GM18507 (cell line): Measurements from ENCODE around the gene STRN3.
"Not testable (repeated sequence)": the region's sequence is repeated elsewhere in the genome, so short reads cannot be mapped to it uniquely, and the experiment has no call there.

Experiments used
- DNase-seq: peaks from one replicate; pipeline ENCODE4 v3.0.0; 2011; ENCODE audit warnings: low read depth; ENCODE audit not compliant: insufficient read length; ENCODE audit errors: extremely low spot score
- FAIRE-seq: peaks from 2 replicates; lab custom pipeline; 2011; peaks lifted over from hg19 to GRCh38; lab: Jason Lieb, UNC

The STRN3 gene

DNA sequence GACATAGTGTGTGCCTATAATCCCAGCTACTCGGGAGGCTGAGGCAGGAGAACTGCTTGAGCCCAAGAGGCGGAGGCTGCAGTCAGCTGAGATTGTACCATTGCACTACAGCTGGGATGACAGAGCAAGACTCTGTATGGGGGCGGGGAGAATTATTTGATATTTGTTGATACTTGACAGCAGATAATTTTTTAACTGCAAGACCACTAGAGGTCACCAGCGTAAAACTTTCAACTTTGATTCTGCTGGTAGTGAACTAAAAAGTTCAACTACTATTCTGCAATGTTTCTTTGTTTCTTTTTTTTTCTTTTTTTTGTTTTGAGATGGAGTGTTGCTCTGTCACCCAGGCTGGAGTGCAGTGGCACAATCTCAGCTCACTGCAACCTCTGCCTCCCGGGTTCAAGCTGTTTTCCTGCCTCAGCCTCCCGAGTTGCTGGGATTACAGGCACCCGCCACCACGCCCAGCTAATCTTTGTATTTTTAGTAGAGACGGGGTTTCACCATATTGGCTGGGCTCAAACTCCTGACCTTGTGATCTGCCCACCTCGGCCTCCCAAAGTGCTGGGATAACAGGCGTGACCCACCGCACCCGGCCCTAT lies 46.0 kb downstream of the STRN3 start:
- peak; percentile 78 for FAIRE-seq
- not testable (repeated sequence) for DNase-seq

DNA sequence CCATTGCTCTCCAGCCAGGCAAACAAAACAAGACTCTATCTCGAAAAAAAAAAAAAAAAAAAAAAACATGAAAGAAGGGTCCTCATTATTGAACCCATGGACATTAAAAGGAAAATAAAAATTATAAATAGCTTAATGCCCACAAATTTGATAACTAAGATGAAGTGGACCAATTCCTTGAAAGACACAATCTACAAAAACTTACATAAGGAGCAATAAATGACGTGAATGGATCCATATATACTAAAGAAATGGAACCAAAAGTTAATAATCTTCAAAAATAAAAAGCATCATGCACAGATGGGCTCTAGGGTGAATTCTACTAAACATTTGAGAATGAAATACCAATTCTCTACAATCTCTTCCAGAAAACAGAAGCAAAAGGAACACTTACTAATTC lies 48.4 kb downstream of the STRN3 start:
- DNase-seq = no peak
- FAIRE-seq = no peak

DNA sequence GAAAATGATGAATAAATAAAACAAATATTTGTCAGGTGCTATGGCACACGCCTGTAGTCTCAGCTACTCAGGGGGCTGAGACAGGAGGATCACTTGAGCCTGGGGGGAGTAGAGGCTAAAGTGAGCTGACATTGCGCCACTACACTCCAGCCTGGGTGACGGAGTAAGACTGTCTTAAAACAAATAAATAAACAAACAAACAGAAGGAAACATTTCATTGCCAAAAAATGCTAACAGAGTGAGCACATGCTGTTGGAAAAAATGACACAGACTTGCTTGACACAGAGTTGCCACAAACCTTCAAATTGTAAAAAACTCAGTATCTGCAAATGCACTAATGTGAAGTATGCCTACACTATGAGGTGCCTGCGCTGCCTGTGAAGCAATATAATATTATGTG lies 51.6 kb downstream of the STRN3 start:
- FAIRE-seq (no peak), DNase-seq (no peak)

DNA sequence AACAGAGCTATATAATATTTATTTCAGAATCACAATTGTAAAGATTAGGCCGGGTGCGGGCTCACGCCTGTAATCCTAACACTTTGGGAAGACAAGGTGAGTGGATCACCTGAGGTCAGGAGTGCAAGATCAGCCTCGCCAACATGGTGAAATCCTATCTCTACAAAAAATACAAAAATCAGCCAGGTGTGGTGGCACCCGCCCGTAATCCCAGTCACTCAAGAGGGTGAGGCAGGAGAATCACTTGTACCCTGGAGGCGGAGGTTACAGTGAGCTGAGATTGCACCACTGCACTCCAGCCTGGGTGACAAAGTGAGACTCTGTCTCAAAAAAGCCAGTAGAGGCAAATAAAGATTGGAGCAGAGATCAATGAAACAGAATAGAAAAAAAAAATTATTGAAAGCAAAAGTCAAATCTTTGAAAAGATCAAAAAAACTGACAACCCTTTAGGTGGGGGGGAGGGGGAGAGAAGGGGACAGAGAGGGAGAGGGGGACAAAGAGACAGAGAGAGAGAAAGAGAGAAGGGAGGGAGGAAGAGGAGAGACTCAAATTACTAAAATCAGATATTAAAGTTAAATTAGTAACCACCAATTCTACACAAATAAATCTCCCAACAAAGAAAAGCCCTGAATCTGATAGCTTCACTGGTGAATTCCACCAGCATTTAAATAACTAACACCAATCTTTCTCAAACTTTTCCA lies 53.1 kb downstream of the STRN3 start:
- FAIRE-seq = no peak
- no peak for DNase-seq

DNA sequence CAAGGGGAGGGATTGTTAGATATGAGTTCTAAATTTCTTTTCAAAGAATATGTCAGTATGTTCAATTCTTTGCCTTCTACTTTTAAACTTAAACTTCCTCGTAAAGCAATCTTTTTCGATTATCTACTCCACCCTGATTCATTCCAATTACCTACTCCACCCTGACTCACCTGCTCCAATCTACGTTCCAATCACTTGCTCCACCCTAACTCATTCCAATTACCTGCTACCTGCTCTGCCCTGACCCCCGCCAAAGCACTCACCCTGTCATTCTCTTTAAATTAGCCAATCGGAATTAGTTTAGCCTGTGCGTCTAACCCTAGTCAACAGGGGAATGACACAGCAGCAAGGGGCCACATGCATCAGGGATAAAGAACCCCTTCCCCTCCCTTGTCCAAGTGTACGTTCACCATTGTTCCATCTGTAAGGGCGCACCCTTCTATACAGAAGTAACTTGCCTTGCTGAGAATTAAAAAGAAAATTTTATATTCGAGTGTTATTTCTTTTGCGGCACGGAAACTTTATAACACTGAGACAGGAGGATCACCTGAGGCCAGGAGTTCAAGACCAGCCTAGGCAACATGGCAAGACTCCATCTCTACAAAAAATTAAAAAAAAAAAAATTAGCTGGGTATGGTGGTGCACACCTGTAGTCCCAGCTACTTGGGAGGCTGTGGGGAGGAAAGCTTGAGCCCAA lies 54.0 kb downstream of the STRN3 start:
- not testable (repeated sequence) for DNase-seq, FAIRE-seq

DNA sequence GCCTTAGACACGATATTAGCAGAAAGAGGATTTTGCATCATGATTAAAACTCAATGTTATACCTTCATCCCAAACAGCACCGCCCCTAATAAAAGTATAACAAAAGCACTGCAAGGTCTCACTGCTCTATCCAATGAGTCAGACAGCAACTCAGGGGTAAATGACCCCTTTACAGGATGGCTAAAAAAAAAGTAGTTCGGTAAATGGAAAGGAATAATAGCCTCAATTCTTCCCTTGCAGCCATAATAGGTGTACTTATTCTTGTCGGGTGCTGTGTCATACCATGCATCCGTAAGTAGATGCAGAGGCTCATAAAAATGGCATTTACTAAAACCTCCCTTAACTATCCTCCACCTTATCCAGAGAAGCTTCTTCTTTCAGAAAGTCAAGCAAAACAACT lies 54.6 kb downstream of the STRN3 start:
- FAIRE-seq = no peak
- no peak for DNase-seq

DNA sequence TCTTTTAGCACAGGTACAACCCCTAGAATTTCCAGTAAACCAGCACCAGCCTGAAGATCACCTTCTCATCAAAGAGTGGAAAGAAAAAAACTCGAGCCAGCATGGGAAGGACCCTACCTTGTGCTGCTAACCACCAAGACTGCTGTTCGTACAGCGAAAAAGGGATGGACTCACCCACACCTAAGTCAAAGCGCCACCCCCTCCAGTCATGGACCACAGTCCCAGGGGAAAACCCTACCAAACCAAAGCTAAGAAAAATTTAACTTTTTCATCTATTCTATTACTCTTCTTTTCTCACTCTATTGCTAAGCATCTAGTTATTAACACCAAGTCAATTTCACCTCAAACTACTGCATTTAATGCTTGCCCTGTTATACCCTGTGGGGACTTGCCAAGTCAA lies 56.4 kb downstream of the STRN3 start:
- DNase-seq = not testable (repeated sequence)
- peak; percentile 74 for FAIRE-seq

DNA sequence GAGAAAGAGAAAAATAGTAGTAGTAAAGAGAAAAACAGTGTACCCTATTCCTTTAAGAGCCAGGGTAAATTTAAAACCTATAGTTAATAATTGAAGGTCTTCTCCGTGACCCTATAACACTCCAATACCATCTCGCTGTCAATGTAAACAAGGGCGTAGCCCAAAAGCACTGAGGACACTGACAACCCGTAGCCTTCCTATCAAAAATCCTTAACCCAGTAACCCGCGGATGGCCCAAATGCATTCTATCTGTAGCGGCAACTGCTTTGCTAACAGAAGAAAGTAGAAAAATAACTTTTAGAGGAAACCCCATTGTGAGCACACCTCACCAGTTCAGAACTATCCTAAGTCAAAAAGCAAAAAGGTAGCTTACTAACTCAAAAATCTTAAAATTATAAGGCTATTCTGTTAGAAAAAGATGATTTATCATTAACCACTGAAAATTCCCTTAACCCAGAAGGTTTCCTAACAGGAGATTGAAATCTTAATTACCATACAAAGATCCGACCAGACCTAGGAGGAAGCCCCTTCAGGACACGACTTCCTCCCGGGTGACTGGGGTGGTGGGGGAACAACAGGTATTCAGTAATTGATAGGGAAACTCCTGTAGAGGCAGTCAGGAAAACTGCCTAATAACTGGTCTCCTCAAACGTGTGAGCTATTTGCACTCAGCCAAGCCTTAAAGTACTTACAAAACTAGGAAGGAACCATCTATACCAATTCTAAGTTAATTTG lies 58.6 kb downstream of the STRN3 start:
- DNase-seq, FAIRE-seq: not testable (repeated sequence)

DNA sequence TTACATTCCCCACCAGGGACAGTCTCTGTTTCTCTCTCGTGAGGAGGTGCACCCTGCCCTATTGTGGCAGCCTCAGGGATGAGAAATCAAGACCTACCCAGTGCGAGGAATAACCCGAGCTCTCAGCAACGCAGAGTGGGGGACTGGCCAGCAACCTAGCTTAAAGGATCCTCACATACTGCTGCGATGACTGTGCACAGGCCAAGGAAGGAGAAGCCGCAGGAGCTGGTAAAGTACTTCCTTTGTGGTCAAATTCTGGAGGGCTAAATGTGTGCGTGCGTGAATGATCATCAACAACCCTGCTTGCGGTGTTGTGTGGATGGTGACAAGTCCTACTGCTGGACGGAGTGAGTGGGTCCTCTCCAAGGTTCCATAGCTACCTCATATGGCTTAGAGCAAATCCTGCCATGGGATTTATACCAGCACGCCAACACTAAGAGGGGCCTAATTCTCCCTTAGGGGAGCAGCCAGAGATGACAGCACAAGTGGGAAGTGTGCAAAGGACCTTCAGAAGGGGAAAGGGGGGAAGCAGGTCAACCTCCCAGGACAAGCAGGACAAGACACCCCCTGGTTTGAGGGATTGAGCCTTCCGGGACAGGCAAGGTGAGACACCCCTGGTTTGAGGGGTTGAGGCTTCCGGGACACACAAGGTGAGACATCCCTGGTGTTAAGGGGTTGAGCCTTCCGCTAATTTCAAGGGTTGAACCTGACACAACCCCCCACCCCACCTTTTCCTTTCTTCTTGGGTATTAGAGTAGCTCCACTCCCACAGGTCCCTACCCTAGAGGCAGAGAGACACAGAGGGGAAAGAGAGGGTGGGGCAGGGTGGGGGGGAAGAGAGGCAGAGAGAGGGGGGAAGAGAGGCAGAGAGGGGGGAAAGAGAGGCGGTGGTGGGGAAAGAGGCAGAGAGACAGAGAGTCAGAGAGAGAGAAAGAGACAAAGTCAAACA lies 59.5 kb downstream of the STRN3 start:
- DNase-seq (no peak), FAIRE-seq (no peak)

DNA sequence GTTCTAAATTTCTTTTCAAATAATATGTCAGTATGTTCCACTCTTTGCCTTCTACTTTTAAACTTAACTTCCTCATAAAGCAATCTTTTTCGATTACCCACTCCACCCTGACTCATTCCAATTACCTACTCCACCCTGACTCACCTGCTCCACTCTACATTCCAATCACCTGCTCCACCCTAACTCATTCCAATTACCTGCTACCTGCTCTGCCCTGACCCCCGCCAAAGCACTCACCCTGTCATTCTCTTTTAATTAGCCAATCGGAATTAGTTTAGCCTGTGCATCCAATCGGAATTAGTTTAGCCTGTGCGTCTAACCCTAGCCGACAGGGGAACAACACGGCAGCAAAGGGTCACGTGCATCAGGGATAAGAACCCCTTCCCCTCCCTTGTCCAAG lies 60.3 kb downstream of the STRN3 start:
- DNase-seq, FAIRE-seq: not testable (repeated sequence)

DNA sequence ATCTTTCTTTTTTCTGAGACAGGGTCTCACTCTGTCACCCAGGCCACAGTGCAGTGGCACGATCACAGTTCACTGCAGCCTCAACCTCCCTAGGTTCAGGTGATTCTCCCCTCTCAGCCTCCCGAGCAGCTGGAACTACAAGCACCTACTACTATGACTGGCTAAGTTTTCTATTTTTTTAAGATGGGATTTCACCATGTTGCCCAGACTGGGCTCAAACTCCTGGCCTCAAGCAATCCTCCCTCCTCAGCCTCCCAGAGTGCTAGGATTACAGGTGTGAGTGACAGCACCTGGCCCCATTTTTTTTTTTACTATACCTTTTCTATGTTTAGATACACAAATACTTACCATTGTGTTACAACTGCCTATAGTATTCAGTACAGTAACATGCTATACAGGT lies 63.6 kb downstream of the STRN3 start:
- FAIRE-seq, DNase-seq: not testable (repeated sequence)

DNA sequence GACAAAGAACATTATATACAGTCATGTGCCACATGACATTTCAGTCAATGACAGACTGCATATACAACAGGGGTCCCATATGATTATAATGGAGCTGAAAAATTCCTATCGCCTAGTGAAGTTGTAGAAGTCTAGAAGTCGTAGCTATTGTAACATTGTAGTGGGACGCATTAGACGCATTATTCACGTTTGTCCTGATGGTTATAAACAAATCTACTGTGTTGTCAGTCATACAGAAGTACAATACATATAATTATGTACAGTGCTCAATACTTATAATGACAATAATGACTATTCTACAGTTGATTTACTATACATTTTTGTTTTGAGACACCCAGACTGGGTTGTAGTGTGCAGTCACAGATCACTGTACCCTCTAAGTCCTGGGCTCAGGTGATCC lies 64.8 kb downstream of the STRN3 start:
- FAIRE-seq = no peak
- no peak for DNase-seq

DNA sequence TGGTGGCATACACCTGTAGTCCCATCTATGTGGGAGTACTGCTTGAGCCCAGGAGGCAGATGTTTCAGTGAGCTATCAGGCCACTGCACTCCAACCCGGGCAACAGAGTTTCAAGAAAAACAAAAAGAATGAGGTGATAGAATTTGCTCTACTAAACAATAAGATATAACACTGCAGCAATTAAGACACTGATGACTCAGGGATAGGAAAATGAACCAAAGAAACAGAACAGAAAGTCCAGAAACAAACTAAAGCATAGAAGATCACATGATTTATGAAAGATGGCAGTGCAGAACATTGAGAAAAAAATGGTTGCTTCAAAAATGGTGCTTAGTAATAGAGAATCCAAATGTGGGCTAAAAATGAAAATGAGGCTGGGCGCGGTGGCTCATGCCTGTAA lies 66.0 kb downstream of the STRN3 start:
- no peak for FAIRE-seq
- DNase-seq = no peak

DNA sequence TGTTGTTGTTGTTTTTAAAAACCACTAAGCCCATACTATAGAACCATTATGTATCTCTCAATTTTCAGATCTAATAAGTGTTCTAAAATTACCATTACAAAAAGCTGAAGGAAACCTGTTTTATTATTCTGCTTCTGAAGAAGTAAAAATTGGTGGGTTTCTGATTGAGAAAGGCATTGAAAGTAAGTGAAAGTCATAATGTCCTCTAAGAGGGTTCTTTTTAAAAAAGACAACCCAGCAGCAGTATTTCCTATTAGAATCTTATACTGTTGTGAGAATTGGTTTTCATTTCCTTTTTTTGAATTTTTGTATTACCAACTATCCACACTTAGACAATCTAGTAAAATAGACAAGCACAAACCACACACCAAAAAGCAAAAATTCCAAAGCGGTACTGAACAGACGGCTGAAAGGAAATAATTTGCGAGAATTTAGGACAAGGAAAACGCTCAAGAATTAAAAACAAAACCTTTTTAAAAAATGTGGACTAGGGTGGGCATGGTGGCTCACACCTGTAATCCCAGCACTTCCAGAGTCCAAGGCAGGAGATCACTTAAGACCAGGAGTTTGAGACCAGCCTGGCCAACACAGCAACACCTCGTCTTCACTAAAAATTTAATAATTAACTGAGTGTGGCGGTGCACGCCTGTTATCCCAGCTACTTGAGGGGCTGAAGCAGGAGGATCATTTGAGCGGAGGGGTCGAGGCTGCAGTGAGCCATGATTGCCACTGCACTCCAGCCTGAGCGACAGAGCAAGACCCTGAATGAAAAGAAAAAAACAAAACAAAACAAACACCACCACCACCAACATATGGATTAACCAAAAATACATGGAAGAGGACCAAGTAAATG lies 67.4 kb downstream of the STRN3 start:
- FAIRE-seq = peak; percentile 73
- DNase-seq = no peak

DNA sequence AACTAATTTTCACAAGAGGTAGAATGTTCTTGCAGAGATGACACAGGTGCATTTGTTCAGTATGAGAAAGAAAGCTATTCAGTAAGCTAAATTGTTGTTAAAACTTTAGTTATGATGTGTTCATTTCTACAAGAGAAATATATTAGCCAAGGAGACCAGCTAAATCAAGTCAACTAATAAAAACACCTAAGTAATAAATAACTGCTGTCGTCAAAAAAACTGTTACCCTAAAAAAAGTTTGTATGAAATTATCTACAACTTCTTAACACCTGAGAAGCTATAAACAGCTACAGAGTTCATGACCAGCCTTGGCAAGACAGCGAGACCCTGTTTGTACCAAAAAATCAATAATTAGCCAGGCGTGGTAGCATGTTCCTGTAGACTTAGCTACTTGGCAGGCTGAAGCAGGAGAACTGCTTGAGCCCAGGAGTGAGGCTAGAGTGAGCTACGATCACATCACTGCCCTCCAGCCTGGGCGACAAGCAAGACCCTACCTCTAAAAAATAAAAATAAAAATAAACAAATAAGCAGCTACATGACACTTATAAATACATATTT lies 68.3 kb downstream of the STRN3 start:
- no peak for DNase-seq
- peak; percentile 66 for FAIRE-seq

DNA sequence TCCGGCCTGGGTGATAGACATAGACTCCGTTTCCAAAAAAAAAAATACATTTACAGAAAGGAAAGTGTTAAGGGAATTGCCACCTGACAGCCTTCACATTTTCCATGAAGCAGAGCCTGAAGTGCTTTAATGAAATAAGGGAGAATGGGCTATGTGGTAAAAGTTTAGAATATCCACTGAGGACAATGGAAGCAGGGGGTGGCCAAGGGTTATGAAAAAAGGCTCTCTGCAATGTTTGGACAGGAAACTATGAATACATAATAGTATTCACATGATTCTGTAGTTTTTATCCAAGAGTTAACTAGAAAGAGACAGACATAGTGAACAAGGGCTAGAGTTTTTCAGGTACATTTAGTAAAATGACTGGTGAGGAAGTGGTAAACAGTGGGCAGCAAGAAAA lies 76.5 kb downstream of the STRN3 start:
- DNase-seq (no peak), FAIRE-seq (no peak)

DNA sequence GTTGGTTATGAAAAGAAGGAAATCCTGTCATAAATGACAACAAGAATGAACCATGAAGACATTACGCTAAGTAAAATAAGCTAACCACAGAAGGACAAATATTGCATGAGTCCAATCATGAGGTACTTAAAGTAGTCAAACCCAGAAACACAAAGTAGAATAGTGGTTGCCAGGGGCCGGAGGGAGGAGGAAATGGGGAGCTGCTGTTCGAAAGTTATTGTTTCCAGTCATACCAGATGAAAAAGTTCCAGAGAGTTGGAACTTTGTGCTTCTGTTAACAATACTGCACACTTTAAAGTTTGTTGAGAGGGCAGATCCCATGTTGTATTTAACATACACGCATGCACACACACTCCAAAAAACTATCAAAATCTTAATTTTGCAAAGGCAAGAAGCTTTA lies 82.5 kb downstream of the STRN3 start:
- no peak for DNase-seq
- FAIRE-seq = no peak

DNA sequence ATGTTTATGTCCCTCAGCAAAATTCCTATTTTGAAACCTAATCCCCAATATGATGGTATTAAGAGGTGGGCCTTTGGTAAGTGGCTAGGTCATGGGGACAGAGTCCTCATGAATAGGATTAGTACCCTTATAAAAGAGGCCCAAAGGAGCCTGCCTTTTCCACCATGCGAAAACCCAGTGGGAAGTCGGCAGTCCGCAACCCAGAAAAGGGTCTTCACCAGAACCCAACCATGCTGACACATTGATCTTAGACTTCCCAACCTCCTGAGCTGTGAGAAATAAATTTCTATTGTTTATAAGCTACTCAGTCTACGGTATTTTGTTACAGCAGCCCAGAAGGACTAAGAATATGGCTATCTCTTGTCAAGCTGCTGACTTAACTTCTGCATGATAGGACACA lies 85.3 kb downstream of the STRN3 start:
- no peak for DNase-seq
- no peak for FAIRE-seq
